Activated naive CD4-positive, alpha-beta T cell treated with anti-CD3 and anti-CD28 coated beads, Interleukin-2, amount 50 U/mL, for 16 hours (primary cell): ENCODE measurements around the gene ESYT2.

Source experiments
- DNase-seq: peaks from one replicate; pipeline ENCODE4 v3.0.0-alpha.2; 2020

ESYT2 gene

DNA sequence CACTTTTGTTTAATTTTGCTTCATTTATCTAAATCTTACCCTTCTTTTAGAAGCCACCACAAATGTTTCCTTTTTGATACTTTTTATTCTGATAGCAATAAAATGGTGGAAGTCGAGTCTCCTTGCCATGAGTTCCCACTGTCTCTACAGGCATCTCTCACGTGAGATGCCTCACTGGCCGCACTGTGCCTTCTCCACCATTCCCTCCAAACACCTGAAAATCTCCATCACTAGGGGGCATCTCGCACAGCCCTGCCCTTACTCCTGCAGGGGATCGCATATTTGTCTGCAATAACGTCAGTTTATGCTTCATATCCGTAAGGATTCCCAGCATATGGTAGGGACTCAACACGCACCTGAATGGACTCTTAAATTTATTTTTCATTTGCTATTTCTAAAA, 68.4 kb downstream of the ESYT2 start:
- DNase-seq, result no peak

DNA sequence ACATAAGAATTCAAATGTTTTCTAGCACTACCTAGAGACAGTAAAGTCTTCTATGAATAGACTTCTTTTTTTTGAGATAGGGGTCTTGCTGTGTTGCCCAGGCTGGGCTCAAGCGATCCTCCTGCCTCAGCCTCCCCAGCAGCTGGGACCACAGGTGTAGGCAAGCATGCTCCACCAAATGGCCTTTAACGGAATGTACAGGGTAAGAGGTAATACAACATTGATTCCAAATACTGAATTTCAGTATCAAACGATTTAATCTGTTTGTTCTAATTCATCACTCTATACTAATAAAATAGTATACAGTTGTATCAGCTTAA, 68.9 kb downstream of the ESYT2 start:
- no peak for DNase-seq

DNA sequence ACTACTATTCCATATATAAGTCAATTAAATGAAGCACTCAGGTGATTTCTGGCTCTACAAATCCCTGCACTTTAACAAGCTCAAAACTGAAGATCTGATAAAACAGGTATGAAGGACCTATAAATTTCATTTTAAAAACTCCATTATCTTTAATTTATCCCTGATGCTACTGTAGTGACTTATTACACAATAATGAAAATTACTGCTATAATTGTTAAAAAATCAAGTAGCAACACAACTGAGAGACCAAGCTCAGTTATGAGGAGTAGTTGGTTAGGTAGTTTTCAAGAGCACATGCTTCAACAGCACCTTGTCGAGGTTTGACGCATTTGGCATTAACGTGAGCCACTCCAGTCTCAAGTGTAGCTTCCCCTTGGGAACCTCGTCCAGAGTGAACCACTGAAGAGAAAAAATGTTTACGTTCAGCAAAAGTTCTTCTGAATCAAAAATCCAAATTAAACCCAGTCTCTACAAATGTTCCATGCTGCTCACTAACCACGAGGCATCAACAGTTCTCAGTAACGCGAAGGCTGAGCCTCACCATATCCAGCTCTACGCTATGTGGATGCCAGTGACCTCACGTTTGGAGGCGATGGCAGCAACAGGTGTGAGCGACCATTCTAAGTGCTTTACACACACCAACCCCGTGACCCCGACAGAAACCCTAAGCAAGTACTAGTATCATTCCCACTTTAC, 69.4 kb downstream of the ESYT2 start:
- DNase-seq, result no peak

GRCh38 chr7:158759245-158759614, 70.1 kb downstream of the ESYT2 start:
- DNase-seq, result no peak

DNA sequence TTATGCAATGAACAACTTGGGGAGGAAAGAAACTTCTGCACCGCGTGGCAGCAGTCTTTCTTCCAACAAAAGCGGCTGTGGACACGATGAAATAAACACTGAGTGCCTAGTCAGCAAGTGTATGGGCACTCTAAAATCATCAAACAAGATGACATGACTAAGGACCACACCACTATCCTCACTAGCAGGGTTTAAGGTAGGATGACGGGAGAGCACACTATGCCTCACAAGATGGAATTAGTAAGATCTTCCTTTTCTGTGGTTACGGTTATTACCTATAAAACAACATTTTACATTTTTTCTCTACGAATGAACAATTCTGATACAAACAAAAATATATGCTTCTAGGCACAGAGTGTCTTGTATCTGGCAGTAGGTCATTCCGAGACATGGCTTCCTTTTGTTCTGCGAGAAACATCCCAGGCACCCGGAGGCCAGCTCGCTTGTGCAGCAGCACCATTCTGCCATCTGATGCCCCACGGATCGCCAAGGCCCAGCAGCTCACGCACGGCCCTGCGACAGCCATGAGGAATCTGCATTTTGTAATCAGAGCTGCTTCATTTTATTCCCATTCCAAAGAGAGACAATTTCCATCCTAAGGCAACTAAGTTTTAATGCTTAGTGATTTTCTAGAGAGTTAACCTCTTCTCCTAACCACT, 70.6 kb downstream of the ESYT2 start:
- no peak for DNase-seq

- no peak for DNase-seq
These were observed 71.8 kb downstream of the ESYT2 start for GRCh38 chr7:158757404-158757989.

- no peak for DNase-seq
These were observed 74.4 kb downstream of the ESYT2 start for GRCh38 chr7:158754746-158755444.

- DNase-seq, result no peak
These were observed 75.4 kb downstream of the ESYT2 start for GRCh38 chr7:158753900-158754299.

DNA sequence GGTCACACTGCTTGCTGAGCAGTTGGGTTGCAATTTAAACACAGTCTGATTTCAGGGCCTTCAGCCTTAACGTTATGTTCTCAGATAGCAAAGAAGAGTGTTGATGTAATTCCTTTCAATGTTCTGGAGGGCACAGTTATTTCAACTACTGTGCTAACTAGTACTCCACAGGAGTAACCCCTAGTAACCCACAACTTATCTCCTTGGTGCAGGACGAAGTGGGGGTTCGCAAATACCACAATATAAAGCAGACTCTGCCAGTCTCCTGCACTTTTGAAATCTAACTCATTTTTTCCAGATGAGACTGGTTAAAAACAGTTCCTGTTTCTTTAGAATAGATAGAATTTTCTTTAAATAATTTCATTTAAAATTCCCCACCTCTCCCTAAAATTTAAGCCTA, 77.6 kb downstream of the ESYT2 start:
- no peak for DNase-seq

- DNase-seq, result no peak
These were observed 78.1 kb downstream of the ESYT2 start for GRCh38 chr7:158751199-158751598.

DNA sequence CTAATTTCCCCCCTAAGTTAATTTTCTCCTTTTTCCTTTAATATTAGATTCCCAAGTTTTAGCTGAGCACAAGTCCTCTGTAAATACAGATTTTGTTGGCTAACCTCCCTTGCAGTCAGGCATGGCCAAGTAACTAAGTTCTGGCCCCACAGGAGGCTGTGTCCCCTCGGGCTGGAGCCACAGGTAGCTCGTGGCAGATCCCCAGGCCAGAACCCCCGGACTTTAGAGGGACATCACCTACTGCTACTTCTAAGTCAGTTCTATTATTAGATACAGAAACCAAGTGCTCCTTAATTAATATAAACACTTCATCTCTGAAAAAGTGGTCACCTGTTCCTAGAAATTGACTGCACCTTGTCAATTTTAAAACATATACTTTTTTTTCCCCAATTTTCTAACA, 78.6 kb downstream of the ESYT2 start:
- DNase-seq, result no peak

GRCh38 chr7:158749396-158749795, 79.9 kb downstream of the ESYT2 start:
- no peak for DNase-seq

DNA sequence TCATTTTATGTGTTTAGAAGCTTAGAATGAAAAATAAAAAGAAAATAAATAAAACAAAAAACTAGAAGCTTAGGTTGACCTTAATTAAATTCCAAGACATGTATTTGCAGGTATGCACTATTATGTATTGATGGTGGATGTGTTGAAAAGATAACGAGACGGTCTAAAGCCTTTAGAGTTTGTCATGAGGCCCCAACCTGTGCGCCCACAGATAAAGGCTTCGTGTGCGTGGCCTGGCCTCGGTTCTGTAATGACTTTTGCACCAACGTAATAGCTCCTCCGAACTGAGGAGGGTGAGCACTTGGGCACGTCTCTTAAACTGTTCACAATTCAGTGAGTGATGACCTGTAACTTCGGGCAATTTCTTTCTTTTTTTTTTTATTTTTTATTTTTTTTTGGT, 81.0 kb downstream of the ESYT2 start:
- no peak for DNase-seq

GRCh38 chr7:158747408-158747807, 81.9 kb downstream of the ESYT2 start:
- no peak for DNase-seq

DNA sequence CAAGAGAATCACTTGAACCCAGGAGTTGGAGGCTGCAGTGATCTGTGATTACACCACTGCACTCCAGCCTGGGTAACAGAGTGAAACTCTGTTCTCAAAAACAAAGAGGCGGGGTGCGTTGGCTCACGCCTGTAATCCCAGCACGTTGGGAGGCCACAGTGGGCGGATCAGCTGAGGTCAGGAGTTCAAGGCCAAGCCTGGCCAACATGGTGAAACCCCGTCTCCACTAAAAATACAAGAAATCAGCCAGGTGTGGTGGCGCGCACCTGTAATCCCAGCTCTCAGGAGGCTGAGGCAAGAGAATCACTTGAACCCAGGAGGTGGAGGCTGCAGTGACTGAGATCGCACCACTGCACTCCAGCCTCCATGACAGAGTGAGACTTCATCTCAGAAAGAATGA, 82.4 kb downstream of the ESYT2 start:
- DNase-seq, result no peak

DNA sequence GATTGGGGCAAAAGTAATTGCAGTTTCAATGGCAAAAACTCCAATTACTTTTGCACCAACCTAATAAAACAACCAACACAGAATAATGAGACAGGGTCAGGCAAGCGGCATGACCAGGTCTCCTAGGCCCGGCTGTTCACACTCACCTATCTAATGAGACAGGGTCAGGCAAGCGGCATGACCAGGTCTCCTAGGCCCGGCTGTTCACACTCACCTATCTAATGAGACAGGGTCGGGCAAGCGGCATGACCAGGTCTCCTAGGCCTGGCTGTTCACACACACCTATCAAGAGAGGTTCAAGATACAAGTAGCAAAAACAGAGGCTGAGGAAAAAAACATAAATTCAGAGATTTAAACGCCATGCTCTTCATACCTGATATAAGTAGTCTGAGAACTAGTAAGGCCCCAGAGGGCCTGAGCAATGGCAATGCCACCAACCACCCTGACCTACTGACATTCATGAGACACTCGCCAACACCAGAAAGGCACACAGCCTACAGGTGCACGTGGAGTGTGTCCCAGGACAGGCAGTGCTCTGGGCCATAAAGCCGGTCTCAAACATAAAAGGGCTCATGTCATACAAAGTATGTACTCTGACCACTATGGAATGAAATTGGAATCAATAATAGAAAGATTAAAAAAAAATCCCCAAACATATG, 84.1 kb downstream of the ESYT2 start:
- no peak for DNase-seq

GRCh38 chr7:158744070-158744469, 85.2 kb downstream of the ESYT2 start:
- no peak for DNase-seq

DNA sequence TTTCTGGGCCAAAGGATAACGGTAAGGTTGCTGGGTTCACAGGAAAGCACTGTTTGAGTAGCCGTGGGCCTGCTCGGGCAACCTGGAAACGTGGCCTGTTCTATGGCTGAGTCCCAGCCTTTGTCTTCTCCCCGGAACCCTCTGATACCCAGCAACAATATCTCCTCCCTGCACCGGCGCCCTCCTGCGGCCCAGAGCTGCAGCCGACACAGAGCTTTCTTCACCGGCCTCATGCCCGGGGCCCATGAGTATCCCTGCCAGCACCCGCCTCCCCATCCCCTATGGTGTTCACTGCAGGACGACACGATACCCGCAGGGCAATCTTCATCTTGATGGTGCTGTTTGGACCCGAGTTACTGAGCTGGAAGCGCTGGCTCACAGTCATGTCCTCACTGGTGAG, 86.1 kb downstream of the ESYT2 start:
- no peak for DNase-seq

DNA sequence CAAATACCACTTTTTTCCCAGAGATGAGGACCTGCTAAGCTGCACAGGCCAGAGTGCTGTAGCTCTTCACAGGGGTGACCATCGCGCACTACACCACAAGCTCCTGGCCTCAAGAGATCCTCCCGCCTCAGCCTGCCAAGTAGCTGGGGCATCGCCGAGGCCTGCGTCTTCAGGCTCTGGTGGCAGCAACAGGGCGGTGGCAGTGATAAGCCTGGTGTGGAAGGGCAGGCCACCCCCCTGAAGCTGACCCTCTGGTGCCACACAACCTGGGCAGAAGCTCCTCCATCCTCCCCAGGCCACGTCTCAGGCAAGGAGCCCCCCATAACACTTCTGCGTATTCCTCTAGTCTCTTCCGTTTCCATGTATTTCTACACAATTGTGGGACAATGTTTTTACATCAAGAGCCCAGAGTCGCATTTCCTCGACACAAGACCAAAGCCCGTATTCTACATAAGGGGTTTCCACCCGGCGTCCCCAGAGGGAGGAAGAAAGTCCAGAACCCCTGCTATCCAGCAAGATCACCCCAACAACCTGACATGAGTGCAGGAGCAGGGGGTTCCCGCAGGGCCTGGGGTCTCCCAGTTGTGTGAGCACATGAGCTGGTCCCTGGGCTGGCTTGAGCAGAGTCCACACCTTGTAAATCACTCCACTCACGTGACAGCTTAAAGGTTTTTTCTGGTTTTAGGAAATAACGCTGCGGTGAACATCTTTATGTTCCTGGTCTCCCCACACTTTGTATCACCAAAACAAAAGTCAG, 87.1 kb downstream of the ESYT2 start:
- DNase-seq, result no peak

- DNase-seq, result no peak
These were observed 88.0 kb downstream of the ESYT2 start for GRCh38 chr7:158741294-158741666.

- DNase-seq, result no peak
These were observed 88.5 kb downstream of the ESYT2 start for GRCh38 chr7:158740657-158741293.

DNA sequence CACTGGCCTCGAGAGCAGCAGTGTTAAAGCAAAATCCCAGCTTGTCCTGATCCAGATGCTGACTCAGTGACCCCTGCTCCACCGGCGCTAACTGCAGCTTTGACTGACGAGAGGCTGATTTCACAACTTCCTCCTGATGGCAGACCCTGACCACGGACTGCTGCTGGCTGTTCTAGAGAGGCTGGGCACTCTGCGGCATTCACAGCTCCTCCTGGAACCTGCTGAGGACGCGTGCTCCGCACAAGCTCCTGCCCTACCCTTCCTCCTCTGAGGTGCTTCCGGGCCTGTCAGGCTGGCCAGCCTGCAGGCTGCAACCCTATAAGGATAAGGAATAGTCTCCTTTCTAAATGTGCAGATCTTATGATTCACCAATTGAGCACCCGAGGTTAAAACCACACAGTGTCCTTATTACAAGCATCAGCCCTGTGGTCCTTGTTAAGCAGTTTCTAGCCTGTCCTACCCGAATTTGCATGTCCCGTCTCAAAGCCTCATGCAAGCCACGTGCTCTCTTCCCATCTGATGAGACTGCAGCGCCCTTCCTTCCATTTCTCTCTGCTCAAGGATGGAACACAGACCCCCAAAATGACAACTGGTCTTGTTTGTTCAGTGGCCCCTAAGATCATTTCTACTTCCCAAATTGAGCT, 89.2 kb downstream of the ESYT2 start:
- DNase-seq, result no peak
